Spleen (tissue), 11 donors: ENCODE measurements around the gene ZNF692. TPM values are rescaled to one million over a fixed set of nuclear protein-coding genes. Genes with fewer than 3 reads are reported as not detected.
A peak's percentile ranks its signal among the peaks of the same experiment; 100 is the strongest.

Experiments
- DNase-seq: peaks from one replicate; pipeline ENCODE4 v3.0.0-alpha.2; 2020
- H3K27ac ChIP-seq, 8 donors: fragments of 200-600 bp; sonication (generic) in 7 of 8; 1 replicate in 4 of 8; 2 replicates in 4 of 8; pipeline versions ENCODE4 v1.5.0 to v1.8.0; 2016 to 2021; ENCODE audit warnings: inconsistent platforms in 4 of 8, mild to moderate bottlenecking in 4 of 8, moderate library complexity in 1 of 8
- H3K27me3 ChIP-seq, 7 donors: fragments of 200-600 bp; sonication (generic) in 6 of 7; replicated peaks in 1 of 7; 1 replicate in 4 of 7; 2 replicates in 3 of 7; pipeline versions ENCODE4 v1.5.0 to v1.8.0; 2016 to 2021; ENCODE audit warnings: inconsistent platforms in 3 of 7, mild to moderate bottlenecking in 1 of 7
- H3K36me3 ChIP-seq, 6 donors: fragments of 200-600 bp; sonication (generic) in 5 of 6; 1 replicate in 4 of 6; 2 replicates in 2 of 6; pipeline versions ENCODE4 v1.5.0 to v1.8.0; 2016 to 2021; ENCODE audit warnings: inconsistent platforms in 2 of 6
- H3K4me1 ChIP-seq, 6 donors: fragments of 200-600 bp; sonication (generic) in 5 of 6; 1 replicate in 3 of 6; 2 replicates in 3 of 6; pipeline versions ENCODE4 v1.5.0 to v1.8.0; 2016 to 2021; ENCODE audit warnings: inconsistent platforms in 3 of 6
- H3K4me3 ChIP-seq, 8 donors: fragments of 200-600 bp; sonication (generic) in 7 of 8; 1 replicate in 4 of 8; 2 replicates in 4 of 8; pipeline versions ENCODE4 v1.5.0 to v1.8.0; 2016 to 2021; ENCODE audit warnings: inconsistent platforms in 4 of 8, mild to moderate bottlenecking in 4 of 8, moderate library complexity in 2 of 8
- H3K9me3 ChIP-seq, 8 donors: fragments of 200-600 bp; sonication (generic) in 7 of 8; 1 replicate in 4 of 8; 2 replicates in 4 of 8; pipeline versions ENCODE4 v1.5.0 to v1.8.0; 2016 to 2021; ENCODE audit warnings: inconsistent platforms in 4 of 8
- CTCF ChIP-seq, 11 experiments: fragments of 200-600 bp in 7 of 11; fragments of 450-650 bp in 4 of 11; sonication (generic) in 4 of 11; IDR thresholded peaks in 8 of 11; conservative IDR thresholded peaks in 3 of 11; 1 replicate in 7 of 11; 2 replicates in 4 of 11; pipeline versions ENCODE4 v1.4.0 to v1.8.0; 2016 to 2021; ENCODE audit warnings: antibody characterized with exemption in 11 of 11, inconsistent platforms in 4 of 11, mild to moderate bottlenecking in 1 of 11
- POLR2A ChIP-seq, 3 donors: fragments of 450-650 bp; IDR thresholded peaks; one replicate each; pipeline ENCODE4 v1.5.1; 2017; ENCODE audit warnings: antibody characterized with exemption in 3 of 3, mild to moderate bottlenecking in 1 of 3
- POLR2AphosphoS5 ChIP-seq, 3 donors: sonication (generic); formaldehyde crosslinking; IDR thresholded peaks; one replicate each; pipeline ENCODE4 v1.5.1; 2017; ENCODE audit warnings: antibody characterized with exemption in 3 of 3
- WGBS, 5 donors: extraction: QIAGEN DNeasy Blood & Tissue Kit in 3 of 5; methylation state at CpG; one replicate each; pipeline versions ENCODE4 v1.1.5 to v1.1.7; 2013 to 2018; 5-methylcytosine and 5-hydroxymethylcytosine counted together
- intact Hi-C: fragments of 100-400 bp; cut with DNase I; formaldehyde crosslinking; loops from one replicate; pipeline ENCODE4 v1.15.0; 2023; ENCODE audit warnings: low total_unique reads
- polyA plus RNA-seq, 3 donors: library from polyadenylated mRNA; stranded (reverse); fragments of 200-250 nt; gene quantifications; one replicate each; pipeline ENCODE4 v1.2.1, GENCODE V29; 2013
- total RNA-seq, 7 donors: library from RNA; depleted of rRNA in 3 of 7; stranded (reverse); fragments of >200 nt in 3 of 7; fragmentation: NEBNext Ultra II Directional in 4 of 7; extraction: Animal tissue kit (Norgen Biotek cat#: 25700) in 4 of 7; gene quantifications; one replicate each; pipeline versions ENCODE4 v1.1.0 to v1.2.1, GENCODE V29; 2016 to 2021
- donor health status: healthy with polysubstance abuse.
- donor health status: DM: no; HTN: no; CAD: no; lungs with moderate emphysema.
- donor health status: DM: no; HTN: no; CAD: no.
- donor health status: Bipolar disorder and iron deficiency.
- donor health status: healthy.
- donor health status: DM: no; HTN: no; CAD: no.
- donor health status: DM: yes; HTN: yes; CAD: no.

Gene ZNF692
- total and polyA plus RNA-seq, 10 donors = 33.5 to 138 (median 48.6) TPM

DNA sequence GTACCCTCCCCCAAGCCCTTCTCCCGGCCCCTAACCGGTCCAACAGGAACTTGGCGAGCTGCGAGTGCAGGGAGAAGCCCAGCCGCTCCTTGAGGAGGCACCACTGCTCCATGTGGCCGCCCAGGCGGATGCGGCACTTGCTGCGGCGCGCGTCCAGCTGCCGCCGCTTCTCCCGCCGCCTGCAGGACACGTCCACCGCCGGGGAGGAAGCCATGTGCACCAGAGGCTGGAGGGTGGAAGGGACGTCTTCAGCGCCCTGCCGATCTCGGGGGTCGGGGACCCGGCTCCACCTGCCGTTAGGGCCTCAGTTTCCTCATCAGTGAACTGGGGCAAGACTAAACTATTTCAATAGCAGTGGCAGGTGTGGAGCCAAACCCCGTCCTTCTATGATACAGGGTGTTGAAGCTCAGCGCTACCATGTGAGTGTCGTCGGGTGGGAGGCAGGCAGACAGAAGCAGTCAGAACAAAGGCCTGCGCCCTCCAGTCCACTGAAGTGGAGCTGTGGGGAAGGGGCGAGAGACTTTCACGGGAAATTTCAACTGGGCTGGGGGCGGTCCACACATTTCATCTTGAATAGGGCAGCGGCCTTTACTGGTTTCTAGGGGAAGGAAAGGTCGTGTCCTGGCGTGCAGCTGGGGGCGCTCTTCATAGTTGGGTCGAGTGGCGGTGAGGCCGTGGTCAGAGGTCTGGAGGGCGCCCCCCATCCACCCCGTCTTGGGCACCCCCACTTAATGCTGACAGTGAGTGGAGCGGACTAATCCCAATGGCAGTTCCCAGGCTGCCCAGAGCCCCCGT is 592 bp downstream of the ZNF692 start:
- peak; percentile 92 for DNase-seq
- Histone ChIP-seq H3K27me3 (no peaks in the 10 kb centered on the region), H3K4me1 (peaks cover 17 to 79% (median 38%) of the 10 kb centered on the region in 6 donors), H3K9me3 (no peaks in the 10 kb centered on the region), H3K4me3 (peak overlapping the region; percentile 48 to 76 (median 54)), H3K36me3 (peaks cover 0 to 27% (median 0%) of the 10 kb centered on the region in 6 donors), H3K27ac (peak overlapping the region; percentile 86 to 99 (median 94))
- TF ChIP-seq POLR2AphosphoS5 (IDR thresholded peaks at IDR 0.05) (peak; percentile 59 to 83 (median 74)), POLR2A (IDR thresholded peaks at IDR 0.05) (no peak), CTCF (IDR thresholded peaks at IDR 0.05 in 8 of 11, conservative IDR thresholded peaks at IDR 0.05 in 3 of 11) (peak; percentile 13 to 71 (median 56))
- intact Hi-C loops = no loop called here
- 1% methylated on average over 13 to 45 of the region's 45 CpGs for WGBS, 5 donors

GRCh38 chr1:248857749-248858095 is 1.2 kb downstream of the ZNF692 start:
- no peak for TF ChIP-seq POLR2AphosphoS5 (IDR thresholded peaks at IDR 0.05)
- Histone ChIP-seq H3K27me3 (no peaks in the 10 kb centered on the region), H3K36me3 (peaks cover 0 to 28% (median 0%) of the 10 kb centered on the region in 6 donors), H3K4me1 (peaks cover 14 to 79% (median 36%) of the 10 kb centered on the region in 6 donors), H3K9me3 (no peaks in the 10 kb centered on the region), H3K27ac (peak overlapping the region in 7 of 8 donors; percentile 92 to 99 (median 94)), H3K4me3 (peak overlapping the region; percentile 48 to 76 (median 54))
- intact Hi-C loops = no loop called here
- 16 to 30% (median 25%) methylated on average over 4 of the region's 4 CpGs for WGBS, 5 donors
- no peak for DNase-seq

DNA sequence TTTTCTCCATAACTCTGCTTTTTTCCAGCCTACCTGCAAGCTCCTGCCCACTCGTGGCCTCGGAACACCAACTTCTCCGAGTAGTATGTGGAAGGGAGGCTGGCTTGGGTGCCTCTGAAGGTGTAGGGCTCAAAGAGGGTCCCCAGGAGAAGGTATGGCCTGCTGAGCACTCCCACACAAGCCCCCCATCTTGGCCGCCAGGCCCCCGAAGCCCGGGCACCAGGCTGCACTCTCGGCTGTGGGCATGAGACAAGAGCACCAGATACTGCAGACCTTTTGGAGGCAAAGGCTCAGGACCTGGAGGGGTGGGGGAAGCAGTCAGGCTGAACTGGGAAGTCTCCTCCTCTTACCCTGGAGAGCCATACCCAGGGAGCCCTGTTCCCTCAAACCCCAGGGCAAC is 1.7 kb downstream of the ZNF692 start:
- no peaks in the 10 kb centered on the region for H3K27me3 ChIP-seq
- H3K4me3 ChIP-seq = peak overlapping the region in 1 of 8 donors; percentile 76
- H3K4me1 ChIP-seq = peaks cover 11 to 79% (median 35%) of the 10 kb centered on the region in 6 donors
- DNase-seq = no peak
- intact Hi-C loops = no loop called here
- TF ChIP-seq POLR2A (IDR thresholded peaks at IDR 0.05) = no peak
- TF ChIP-seq CTCF (IDR thresholded peaks at IDR 0.05 in 8 of 11, conservative IDR thresholded peaks at IDR 0.05 in 3 of 11) = no peak
- no peak for TF ChIP-seq POLR2AphosphoS5 (IDR thresholded peaks at IDR 0.05)
- no peaks in the 10 kb centered on the region for H3K9me3 ChIP-seq
- 87 to 94% (median 91%) methylated on average over 7 of the region's 7 CpGs for WGBS, 5 donors
- peak overlapping the region in 2 of 8 donors; percentile 98 to 99 for H3K27ac ChIP-seq
- peaks cover 0 to 28% (median 0%) of the 10 kb centered on the region in 6 donors for H3K36me3 ChIP-seq

- no peak for DNase-seq
- TF ChIP-seq POLR2A (IDR thresholded peaks at IDR 0.05) (no peak), POLR2AphosphoS5 (IDR thresholded peaks at IDR 0.05) (peak in 1 of 3 donors; percentile 6), CTCF (IDR thresholded peaks at IDR 0.05 in 8 of 11, conservative IDR thresholded peaks at IDR 0.05 in 3 of 11) (no peak)
- no peak overlapping the region for H3K4me3 ChIP-seq
- 94 to 100% (median 100%) methylated on average over 1 of the region's 1 CpG for WGBS, 5 donors
- intact Hi-C loops = no loop called here
- H3K4me1 ChIP-seq = peaks cover 11 to 81% (median 36%) of the 10 kb centered on the region in 6 donors
- H3K9me3 ChIP-seq = no peaks in the 10 kb centered on the region
- H3K27me3 ChIP-seq = no peaks in the 10 kb centered on the region
- H3K27ac ChIP-seq = peak overlapping the region in 1 of 8 donors; percentile 8
- H3K36me3 ChIP-seq = peaks cover 0 to 36% (median 1%) of the 10 kb centered on the region in 6 donors
Observed at GRCh38 chr1:248856176-248856575, 2.7 kb downstream of the ZNF692 start.
